GM19372 (cell line): ENCODE data around the gene TCEAL5.
"Not testable (repeated sequence)": the region's sequence is repeated elsewhere in the genome, so short reads cannot be mapped to it uniquely, and the experiment has no call there.

ENCODE experiments used
- ATAC-seq: cut with Tn5 transposase; IDR thresholded peaks from one replicate; pipeline ENCODE4 v1.9.1; 2021; ENCODE audit warnings: mild to moderate bottlenecking, low read depth, moderate library complexity; ENCODE audit not compliant: unreplicated experiment

TCEAL5 gene

GRCh38 chrX:103276581-103277002 lies at the start of gene TCEAL5:
TSS of gene TCEAL5 (minus strand) at chrX:103276750. CDS start at chrX:103274563, 2,187 bp downstream.
- no peak for ATAC-seq

GRCh38 chrX:103311399-103311780 lies 34.8 kb upstream of the TCEAL5 start:
- ATAC-seq: no peak

- peak; percentile 98 for ATAC-seq
These were observed 34.2 kb upstream of the TCEAL5 start, which contains the start of gene BEX2 for GRCh38 chrX:103310555-103311398. TSS of gene BEX2 (minus strand) at chrX:103310990. CDS start at chrX:103309976, 1,014 bp downstream.

GRCh38 chrX:103309860-103310554 lies 33.5 kb upstream of the TCEAL5 start:
- ATAC-seq: no peak

GRCh38 chrX:103305666-103306065 lies 29.1 kb upstream of the TCEAL5 start:
- ATAC-seq: not testable (repeated sequence)

- ATAC-seq: no peak
These were observed 28.2 kb upstream of the TCEAL5 start for GRCh38 chrX:103304705-103305104.

GRCh38 chrX:103293118-103293517 lies 16.6 kb upstream of the TCEAL5 start:
- ATAC-seq: no peak

- no peak for ATAC-seq
These were observed 3.1 kb upstream of the TCEAL5 start for GRCh38 chrX:103279624-103280023.

GRCh38 chrX:103275947-103276567 lies 493 bp downstream of the TCEAL5 start:
- no peak for ATAC-seq

GRCh38 chrX:103274284-103274683 lies 2.3 kb downstream of the TCEAL5 start:
- no peak for ATAC-seq

- ATAC-seq: no peak
These were observed 18.3 kb downstream of the TCEAL5 start for GRCh38 chrX:103258275-103258674.

- ATAC-seq: no peak
These were observed 19.9 kb downstream of the TCEAL5 start for GRCh38 chrX:103256651-103257050.

- peak; percentile 99 for ATAC-seq
These were observed 21.5 kb downstream of the TCEAL5 start, which contains the start of gene TCEAL8 for GRCh38 chrX:103254921-103255493. TSS of gene TCEAL8 (minus strand) at chrX:103255155. CDS start at chrX:103253979, 1,176 bp downstream.

GRCh38 chrX:103254171-103254824 lies 22.3 kb downstream of the TCEAL5 start:
- peak; percentile 64 for ATAC-seq

GRCh38 chrX:103253608-103254007 lies 22.9 kb downstream of the TCEAL5 start:
- ATAC-seq: no peak

GRCh38 chrX:103250977-103251376 lies 25.6 kb downstream of the TCEAL5 start:
- ATAC-seq: no peak

GRCh38 chrX:103249805-103250204 lies 26.7 kb downstream of the TCEAL5 start:
- no peak for ATAC-seq

GRCh38 chrX:103248553-103248952 lies 28.0 kb downstream of the TCEAL5 start:
- no peak for ATAC-seq

GRCh38 chrX:103240155-103240554 lies 36.4 kb downstream of the TCEAL5 start:
- ATAC-seq: no peak

- no peak for ATAC-seq
These were observed 40.3 kb downstream of the TCEAL5 start for GRCh38 chrX:103236296-103236695.
